GM12892 (cell line): ENCODE measurements around the gene CGREF1. TPM values are rescaled to one million over a fixed set of nuclear protein-coding genes. Genes with fewer than 3 reads are reported as not detected.
A peak's percentile ranks its signal among the peaks of the same experiment; 100 is the strongest.

Experiments used
- DNase-seq: peaks from one replicate; pipeline ENCODE4 v3.0.0; 2011; ENCODE audit not compliant: insufficient read length
- FAIRE-seq: peaks from 2 replicates; lab custom pipeline; 2011; peaks lifted over from hg19 to GRCh38; lab: Jason Lieb, UNC
- POLR2A ChIP-seq: IDR thresholded peaks from 2 replicates; pipeline ENCODE4 v1.6.1; 2011; ENCODE audit warnings: low read depth, low read length, control low read depth
- POLR2AphosphoS5 ChIP-seq: IDR thresholded peaks from 2 replicates; pipeline ENCODE4 v1.6.1; 2011; ENCODE audit warnings: low read depth, low read length, control low read depth
- TAF1 ChIP-seq: IDR thresholded peaks from 2 replicates; pipeline ENCODE4 v1.6.1; 2011; ENCODE audit warnings: low read depth, mild to moderate bottlenecking, control low read depth, low read length, borderline replicate concordance
- polyA plus RNA-seq: library from polyadenylated mRNA; unstranded; fragments of >200 nt; gene quantifications from one replicate; pipeline ENCODE4 v1.2.1, GENCODE V29; 2012; ENCODE audit warnings: missing spikeins, inconsistent platforms; ENCODE audit not compliant: missing spikeins

Gene CGREF1, protein sequence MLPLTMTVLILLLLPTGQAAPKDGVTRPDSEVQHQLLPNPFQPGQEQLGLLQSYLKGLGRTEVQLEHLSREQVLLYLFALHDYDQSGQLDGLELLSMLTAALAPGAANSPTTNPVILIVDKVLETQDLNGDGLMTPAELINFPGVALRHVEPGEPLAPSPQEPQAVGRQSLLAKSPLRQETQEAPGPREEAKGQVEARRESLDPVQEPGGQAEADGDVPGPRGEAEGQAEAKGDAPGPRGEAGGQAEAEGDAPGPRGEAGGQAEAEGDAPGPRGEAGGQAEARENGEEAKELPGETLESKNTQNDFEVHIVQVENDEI
- 5.6 TPM for polyA plus RNA-seq

DNA sequence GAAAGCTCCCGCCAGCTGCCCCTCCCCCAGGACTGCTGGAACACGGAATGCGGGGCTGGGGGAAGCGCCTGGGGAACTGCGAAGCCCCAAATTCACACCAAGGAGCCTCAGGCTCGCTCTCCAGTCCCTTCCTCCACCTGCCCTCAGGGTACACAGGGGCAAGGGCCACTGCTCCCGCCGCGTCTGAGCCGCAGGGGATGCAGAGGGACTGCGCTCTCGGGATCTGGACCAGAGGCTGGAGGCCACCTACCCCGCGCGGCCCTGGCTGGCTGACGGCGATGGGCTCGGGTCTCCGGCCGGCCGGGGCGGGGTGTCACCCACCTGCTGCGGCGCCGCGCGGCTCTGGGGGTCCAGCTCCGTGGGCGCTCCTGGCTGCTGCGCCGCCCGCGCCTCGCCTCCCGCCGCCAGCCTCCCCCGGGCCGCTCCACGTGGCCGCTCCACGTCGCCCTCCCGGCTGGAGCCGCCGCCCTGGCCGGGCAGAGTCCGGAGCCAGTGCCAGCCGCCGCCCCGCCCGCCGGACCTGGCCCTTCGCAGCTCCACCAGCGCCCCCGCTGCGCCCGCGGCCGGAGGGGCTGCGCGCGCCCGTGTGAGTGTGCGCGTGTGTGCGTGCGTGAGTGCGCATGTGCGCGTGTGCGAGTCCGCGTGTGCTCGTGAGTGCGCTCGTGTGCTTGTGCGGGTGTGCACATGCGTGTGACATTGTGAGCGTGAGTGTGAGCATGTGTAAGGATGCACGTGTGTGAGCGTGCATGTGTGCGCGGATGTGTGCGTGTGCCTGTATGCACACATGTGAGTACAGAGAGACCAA lies at the start of gene CGREF1:
Gene CGREF1 (minus strand): TSS at position 604 of the 805 bp plus-strand sequence. CDS start 14,762 bp downstream, outside the sequence.
- DNase-seq (no peak), FAIRE-seq (peak; percentile 74)
- TF ChIP-seq POLR2A (no peak), TAF1 (no peak), POLR2AphosphoS5 (no peak)

DNA sequence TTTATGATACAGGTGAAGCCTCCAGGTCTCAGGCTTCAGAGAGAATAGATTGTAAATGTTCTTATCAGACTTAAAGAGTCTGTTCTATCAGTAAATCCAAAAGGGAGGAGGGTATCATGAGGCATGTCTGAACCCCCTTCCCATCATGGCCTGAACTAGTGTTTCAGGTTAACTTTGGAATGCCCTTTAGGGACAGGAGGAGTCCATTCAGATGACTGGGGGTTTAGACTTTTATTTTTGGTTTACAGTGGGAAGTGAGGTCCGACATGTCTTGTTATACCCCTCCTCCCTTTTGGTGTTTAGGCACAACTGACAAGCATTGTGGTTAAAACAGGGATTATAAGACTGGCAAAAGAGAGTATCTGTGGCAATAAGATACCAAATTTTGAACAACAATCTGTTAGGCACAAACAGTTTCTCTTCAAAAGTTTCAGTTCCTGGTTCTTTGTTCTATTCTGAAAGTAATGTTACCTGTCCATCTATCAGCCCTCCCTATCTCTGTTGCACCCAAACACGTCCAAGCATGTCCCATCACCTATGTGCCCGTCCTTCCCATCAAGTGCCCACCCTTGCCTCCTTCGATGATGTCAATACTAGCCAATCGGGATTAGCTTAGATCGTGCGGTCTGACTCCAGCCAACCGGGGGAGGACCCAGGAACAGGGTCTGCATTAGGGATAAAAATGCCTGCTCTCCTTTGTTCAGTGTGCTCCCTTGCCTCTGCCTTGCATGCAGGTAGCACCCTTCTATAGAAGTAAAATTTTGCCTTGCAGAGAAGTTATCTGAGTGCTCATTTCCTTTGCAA lies 46.2 kb upstream of the CGREF1 start:
- TF ChIP-seq POLR2AphosphoS5: no peak
- TF ChIP-seq POLR2A: no peak
- TF ChIP-seq TAF1: no peak
- DNase-seq (no peak), FAIRE-seq (peak; percentile 93)

DNA sequence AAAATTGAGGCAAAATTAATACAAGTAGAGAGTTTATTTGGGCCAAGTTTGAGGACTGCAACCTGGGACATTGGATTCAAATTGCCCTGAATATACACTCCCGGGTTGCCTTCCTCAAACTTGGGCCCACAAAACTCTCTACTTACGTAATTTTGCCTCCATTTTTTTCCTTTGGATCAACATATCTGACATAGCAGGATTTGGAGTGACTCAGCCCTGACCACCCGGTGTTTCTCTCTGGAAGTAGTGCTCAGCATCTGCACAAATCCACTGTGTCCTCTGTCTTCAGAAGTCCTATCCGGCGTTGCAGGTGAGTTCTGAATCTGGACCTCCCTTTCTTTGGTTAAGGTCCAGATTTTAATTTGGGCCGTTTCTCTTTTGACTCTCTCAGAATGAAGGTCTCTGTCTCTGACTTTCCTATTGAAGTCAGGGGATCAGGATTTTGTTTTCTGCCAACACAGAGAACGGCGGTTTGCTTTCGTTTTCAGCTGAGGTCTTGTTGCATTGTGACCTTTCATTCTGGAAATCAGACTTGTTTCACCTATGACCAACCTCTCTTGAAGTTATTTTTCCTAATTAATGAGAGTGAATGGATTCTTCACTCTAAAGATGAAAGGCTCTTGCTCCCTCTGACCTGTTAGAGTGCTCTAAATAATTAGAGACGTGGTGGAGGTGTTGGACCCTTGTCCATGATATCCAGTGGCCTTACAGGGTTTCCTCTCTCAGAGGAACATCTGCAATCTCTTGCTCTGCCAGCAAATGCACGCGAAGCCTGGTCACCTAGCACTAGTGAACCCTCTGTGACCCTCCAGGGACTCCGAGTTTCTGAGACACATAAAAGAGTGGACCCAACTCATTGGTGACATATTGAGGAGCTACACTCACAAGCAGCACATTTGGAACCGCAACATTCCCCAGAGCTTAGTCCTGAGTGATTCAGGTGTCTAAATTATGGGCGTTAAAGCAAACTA lies 43.5 kb upstream of the CGREF1 start:
- DNase-seq: no peak
- no peak for FAIRE-seq

GRCh38 chr2:27160191-27160590 lies 41.3 kb upstream of the CGREF1 start:
- no peak for TF ChIP-seq TAF1
- TF ChIP-seq POLR2A: no peak
- no peak for TF ChIP-seq POLR2AphosphoS5
- FAIRE-seq (no peak), DNase-seq (no peak)

More for the DNA sequence above, 43.5 kb upstream of the CGREF1 start:
- TF ChIP-seq POLR2AphosphoS5 (no peak), TAF1 (no peak), POLR2A (no peak)

DNA sequence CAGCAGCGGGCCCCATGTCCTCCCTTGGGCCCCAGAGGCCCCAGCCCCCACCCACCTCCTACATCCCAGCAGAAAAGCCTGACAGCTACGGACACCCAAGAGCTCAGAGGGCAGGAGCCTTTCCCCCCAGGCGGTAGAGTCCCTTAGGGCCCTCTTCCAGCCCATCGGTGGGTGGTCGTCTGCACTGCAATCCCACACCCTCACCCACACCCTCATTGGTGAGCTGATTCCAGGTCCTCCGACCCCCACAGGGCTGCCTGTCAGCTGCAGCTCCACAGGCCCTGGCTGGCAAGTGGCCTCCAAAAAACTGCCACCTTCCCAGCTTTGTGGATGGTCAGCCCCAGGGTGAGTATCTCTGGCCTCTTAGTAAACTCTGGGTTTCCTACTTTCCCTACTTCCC lies 40.3 kb upstream of the CGREF1 start:
- TF ChIP-seq TAF1: no peak
- no peak for TF ChIP-seq POLR2AphosphoS5
- TF ChIP-seq POLR2A: no peak
- DNase-seq: no peak
- FAIRE-seq: no peak

DNA sequence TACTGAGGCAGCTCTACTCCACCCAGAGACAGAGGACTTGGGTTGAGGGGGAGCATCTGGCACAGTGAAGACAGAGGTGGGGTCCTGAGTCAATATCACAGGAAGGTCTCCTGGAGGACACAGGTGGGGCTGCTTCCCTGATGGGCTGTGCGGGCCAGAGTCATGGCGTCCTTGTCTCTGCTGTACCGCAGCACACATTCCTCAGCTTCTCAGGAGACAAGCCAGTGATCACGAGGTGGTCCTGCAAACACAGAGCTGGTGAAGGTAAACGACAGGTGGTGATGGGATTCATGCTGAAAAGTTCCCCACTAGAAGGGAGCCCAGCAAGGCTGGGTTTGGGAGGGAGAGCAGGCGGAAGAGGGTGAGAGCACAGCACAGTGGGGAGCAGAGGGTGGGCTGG lies 39.5 kb upstream of the CGREF1 start:
- FAIRE-seq: no peak
- TF ChIP-seq POLR2AphosphoS5 (no peak), TAF1 (no peak), POLR2A (no peak)
- DNase-seq: no peak

DNA sequence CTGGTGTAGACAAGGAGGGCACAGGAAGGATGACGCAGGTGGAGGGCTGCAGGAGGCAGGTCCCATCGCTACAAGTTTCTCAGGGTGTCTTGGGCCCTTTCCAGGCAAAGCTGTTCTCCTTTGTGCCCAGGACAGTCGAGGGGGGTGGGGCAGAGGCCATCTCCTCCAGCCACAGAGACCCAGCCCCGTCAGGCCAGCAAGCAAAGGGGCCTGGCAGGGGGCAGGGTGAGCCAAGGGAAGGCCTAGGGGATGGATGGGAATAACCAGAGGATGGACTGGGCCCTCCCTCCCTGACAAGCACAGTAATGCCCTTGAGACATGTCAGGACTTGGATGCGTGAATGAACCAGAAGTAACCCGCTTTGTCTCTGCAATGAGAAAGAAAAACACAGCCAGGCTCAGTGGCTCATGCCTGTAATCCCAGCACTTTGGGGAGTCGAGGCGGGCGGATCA lies 36.2 kb upstream of the CGREF1 start:
- no peak for TF ChIP-seq POLR2A
- FAIRE-seq: no peak
- no peak for DNase-seq

DNA sequence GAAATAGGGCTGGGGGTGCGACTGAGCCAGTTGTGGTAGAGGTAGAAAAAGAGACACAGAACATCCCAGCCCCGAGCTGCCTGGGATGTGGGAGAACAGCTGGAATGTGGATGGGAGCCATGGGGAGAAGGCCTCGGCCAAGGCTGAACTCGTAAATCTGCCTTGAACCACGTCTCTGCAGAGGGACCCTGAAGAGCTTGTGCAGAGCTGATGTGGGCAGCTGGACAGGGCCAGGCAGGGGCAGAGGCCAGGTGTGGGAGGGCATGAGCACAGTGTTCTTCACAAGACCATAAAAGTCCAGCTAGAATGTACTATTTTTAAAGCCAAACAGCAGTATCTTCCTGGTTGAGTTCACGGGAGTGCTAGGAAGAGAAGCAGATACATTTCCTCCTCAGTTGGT lies 35.6 kb upstream of the CGREF1 start:
- FAIRE-seq (no peak), DNase-seq (no peak)
- TF ChIP-seq POLR2AphosphoS5 (no peak), TAF1 (no peak), POLR2A (no peak)

- TF ChIP-seq POLR2AphosphoS5: no peak
- no peak for TF ChIP-seq TAF1
- no peak for TF ChIP-seq POLR2A
- FAIRE-seq (no peak), DNase-seq (no peak)
Measured at GRCh38 chr2:27152796-27153464, 34.0 kb upstream of the CGREF1 start.

DNA sequence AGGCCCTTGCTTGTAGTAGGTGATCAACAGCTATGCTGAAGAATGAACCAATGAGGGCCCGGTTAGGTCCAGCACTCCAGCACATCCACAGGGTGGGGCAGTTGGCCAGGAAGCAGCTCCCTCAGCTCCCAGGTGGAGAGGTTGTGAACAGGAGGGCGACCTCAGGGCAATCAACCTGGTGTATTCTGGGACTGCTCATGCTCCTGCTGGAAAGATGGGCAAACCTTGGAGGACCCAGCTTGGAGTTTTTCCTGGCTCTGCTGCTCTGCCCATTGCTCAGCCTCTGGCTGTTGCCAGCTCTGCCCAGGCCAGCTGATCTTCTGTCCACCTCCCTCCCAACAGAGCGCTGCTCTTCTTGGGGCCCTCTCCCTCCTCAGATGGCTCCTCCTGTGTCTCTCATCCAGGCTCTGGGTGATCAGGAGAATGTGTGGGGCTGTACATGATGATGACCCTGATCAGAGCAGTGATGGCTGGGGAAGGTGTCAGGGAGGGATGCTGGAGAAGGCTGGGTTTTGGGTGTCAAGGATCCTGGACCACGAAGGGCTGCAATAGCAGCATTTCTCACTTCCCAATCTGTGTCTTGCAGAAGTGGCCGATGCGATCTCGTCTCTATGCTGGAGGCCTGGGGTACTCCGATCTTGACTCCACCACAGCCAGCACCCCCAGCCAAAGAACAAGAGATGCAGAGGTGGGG lies 33.3 kb upstream of the CGREF1 start:
- DNase-seq: no peak
- TF ChIP-seq POLR2AphosphoS5: no peak
- TF ChIP-seq POLR2A: no peak
- TF ChIP-seq TAF1: no peak
- FAIRE-seq: no peak
